CD4-positive, alpha-beta T cell (primary cell): ENCODE results near the gene TOP2B. TPM values are rescaled to one million over a fixed set of nuclear protein-coding genes. Genes with fewer than 3 reads are reported as not detected.
A peak's percentile ranks its signal among the peaks of the same experiment; 100 is the strongest.

ENCODE experiments used
- ATAC-seq: fragments of 200-7000 bp; cut with Tn5 transposase; one replicate; pipeline ENCODE4 v1.10.0; 2022; ENCODE audit warnings: mild to moderate bottlenecking; ENCODE audit not compliant: poor library complexity
- CTCF ChIA-PET: fragments of 350-600 bp; sonication (Branson Sonifier 250); formaldehyde crosslinking; loops from one replicate; lab custom pipeline; 2021; ENCODE audit warnings: antibody characterized with exemption, inconsistent platforms; lab: Charles Lee
- POLR2A ChIA-PET: fragments of 350-600 bp; sonication (Branson Sonifier 250); formaldehyde crosslinking; loops from one replicate; lab custom pipeline; 2021; ENCODE audit warnings: antibody characterized with exemption, inconsistent platforms; lab: Charles Lee
- DNase-seq, 14 experiments: peaks; one replicate each; pipeline ENCODE4 v3.0.0-alpha.2; 2013 to 2020; ENCODE audit warnings: mixed read lengths in 2 of 14
- H3K27ac ChIP-seq, 2 donors: one replicate each; pipeline versions ENCODE4 v1.5.1 to v1.7.0; 2013; ENCODE audit warnings: low read length in 2 of 2, low read depth in 1 of 2, mild to moderate bottlenecking in 1 of 2
- H3K27me3 ChIP-seq, 2 experiments: 1 replicate in 1 of 2; 2 replicates in 1 of 2; pipeline versions ENCODE4 v1.6.1 to v1.7.0; 2013; ENCODE audit warnings: low read length in 2 of 2, control low read depth in 1 of 2, mild to moderate bottlenecking in 1 of 2, moderate library complexity in 1 of 2; ENCODE audit not compliant: insufficient read depth in 2 of 2, control insufficient read depth in 1 of 2
- H3K36me3 ChIP-seq: one replicate; pipeline ENCODE4 v1.6.1; 2013; ENCODE audit warnings: low read length, control low read depth; ENCODE audit not compliant: insufficient read depth
- H3K4me1 ChIP-seq: one replicate; pipeline ENCODE4 v1.6.1; 2013; ENCODE audit warnings: low read length, control low read depth; ENCODE audit not compliant: insufficient read depth
- H3K4me3 ChIP-seq: one replicate; pipeline ENCODE4 v1.5.1; 2013; ENCODE audit warnings: mild to moderate bottlenecking, low read length, moderate library complexity
- H3K9me3 ChIP-seq, 2 experiments: 1 replicate in 1 of 2; 2 replicates in 1 of 2; pipeline versions ENCODE4 v1.6.1 to v1.7.0; 2013; ENCODE audit warnings: low read length in 2 of 2, mild to moderate bottlenecking in 2 of 2, control low read depth in 1 of 2, moderate library complexity in 1 of 2; ENCODE audit not compliant: control insufficient read depth in 1 of 2, insufficient read depth in 1 of 2
- H3K27ac Mint-ChIP-seq: one replicate; pipeline ENCODE4 v1.8.0; 2020; ENCODE audit warnings: mixed read lengths
- H3K27me3 Mint-ChIP-seq: one replicate; pipeline ENCODE4 v1.8.0; 2021; ENCODE audit warnings: mixed read lengths
- H3K36me3 Mint-ChIP-seq: one replicate; pipeline ENCODE4 v1.8.0; 2021; ENCODE audit warnings: low read depth, mixed read lengths
- H3K4me1 Mint-ChIP-seq: one replicate; pipeline ENCODE4 v1.8.0; 2021; ENCODE audit warnings: low read depth, mixed read lengths
- H3K4me3 Mint-ChIP-seq: one replicate; pipeline ENCODE4 v1.8.0; 2020; ENCODE audit warnings: mild to moderate bottlenecking, mixed read lengths
- H3K9me3 Mint-ChIP-seq: one replicate; pipeline ENCODE4 v1.8.0; 2020; ENCODE audit warnings: mixed read lengths
- CTCF ChIP-seq: fragments of 200-600 bp; IDR thresholded peaks from one replicate; pipeline ENCODE4 v1.8.0; 2022; ENCODE audit warnings: antibody characterized with exemption, mild to moderate bottlenecking
- intact Hi-C, 2 experiments: fragments of 100-400 bp; cut with DNase I in 1 of 2; cut with micrococcal nuclease in 1 of 2; formaldehyde crosslinking; loops; one replicate each; pipeline versions ENCODE4 v1.15.1 to v1.9.0; 2023 to 2025; cut with DNase I, micrococcal nuclease
- total RNA-seq, 174 experiments: library from RNA in 2 of 174; stranded (reverse) in 2 of 174; gene quantifications; one replicate each; pipeline ENCODE4 v1.2.3 and lab custom pipeline; 2021 to 2026

The TOP2B gene
- total RNA-seq, 2 experiments from 2014 or later, result 79.7 to 80.4 TPM

- Mint-ChIP-seq H3K27me3 (no peaks in the 10 kb centered on the region), H3K4me1 (peaks cover 5% of the 10 kb centered on the region), H3K36me3 (peaks cover 82% of the 10 kb centered on the region), H3K9me3 (no peaks in the 10 kb centered on the region), H3K4me3 (no peak overlapping the region), H3K27ac (peak overlapping the region; percentile 59)
- Histone ChIP-seq H3K36me3 (peaks cover 98% of the 10 kb centered on the region), H3K4me1 (no peaks in the 10 kb centered on the region), H3K27ac (no peak overlapping the region), H3K4me3 (no peak overlapping the region), H3K9me3 (no peaks in the 10 kb centered on the region), H3K27me3 (no peaks in the 10 kb centered on the region)
- no peak for TF ChIP-seq CTCF
- DNase-seq, result no peak
- POLR2A ChIA-PET, result no interaction called here
- intact Hi-C loops, result no loop called here
- CTCF ChIA-PET, result no interaction called here
- no peak for ATAC-seq
Observed at GRCh38 chr3:25610167-25610566, 54.5 kb downstream of the TOP2B start.

- no peaks in the 10 kb centered on the region for H3K9me3 ChIP-seq
- Mint-ChIP-seq H3K4me3 (no peak overlapping the region), H3K4me1 (no peaks in the 10 kb centered on the region), H3K27ac (peak overlapping the region; percentile 62), H3K36me3 (peaks cover 95% of the 10 kb centered on the region), H3K27me3 (no peaks in the 10 kb centered on the region), H3K9me3 (no peaks in the 10 kb centered on the region)
- no peaks in the 10 kb centered on the region for H3K4me1 ChIP-seq
- POLR2A ChIA-PET, result no interaction called here
- CTCF ChIA-PET, result interaction anchor here (0.9 kb wide), 1 partner anchor 44 kb away, joined by 3 read pairs; no protein-coding TSS in a partner anchor
- intact Hi-C loops, result loop anchor here in 1 of 2 experiments (5.0 kb wide), 1 partner anchor 38 kb away; no protein-coding TSS in a partner anchor
- DNase-seq (peak in 2 of 14 experiments; percentile 40 to 55), ATAC-seq (no peak)
- H3K4me3 ChIP-seq, result no peak overlapping the region
- no peak overlapping the region for H3K27ac ChIP-seq
- H3K36me3 ChIP-seq, result peaks cover 87% of the 10 kb centered on the region
- H3K27me3 ChIP-seq, result no peaks in the 10 kb centered on the region
- no peak for TF ChIP-seq CTCF
Observed at GRCh38 chr3:25604107-25604805, 60.5 kb downstream of the TOP2B start.

GRCh38 chr3:25603703-25604102, 61.0 kb downstream of the TOP2B start:
- no peaks in the 10 kb centered on the region for H3K27me3 ChIP-seq
- CTCF ChIA-PET, result interaction anchor here (0.9 kb wide), 1 partner anchor 44 kb away, joined by 3 read pairs; no protein-coding TSS in a partner anchor
- no peak overlapping the region for H3K4me3 Mint-ChIP-seq
- POLR2A ChIA-PET, result no interaction called here
- H3K9me3 Mint-ChIP-seq, result no peaks in the 10 kb centered on the region
- peaks cover 87% of the 10 kb centered on the region for H3K36me3 ChIP-seq
- H3K9me3 ChIP-seq, result no peaks in the 10 kb centered on the region
- TF ChIP-seq CTCF, result no peak
- H3K27me3 Mint-ChIP-seq, result no peaks in the 10 kb centered on the region
- H3K36me3 Mint-ChIP-seq, result peaks cover 98% of the 10 kb centered on the region
- ATAC-seq (no peak), DNase-seq (peak in 2 of 14 experiments; percentile 40 to 48)
- intact Hi-C loops, result loop anchor here in 1 of 2 experiments (5.0 kb wide), 1 partner anchor 39 kb away; no protein-coding TSS in a partner anchor
- H3K4me3 ChIP-seq, result no peak overlapping the region
- peak overlapping the region; percentile 62 for H3K27ac Mint-ChIP-seq
- H3K27ac ChIP-seq, result no peak overlapping the region
- no peaks in the 10 kb centered on the region for H3K4me1 ChIP-seq
- H3K4me1 Mint-ChIP-seq, result no peaks in the 10 kb centered on the region
